ENCODE data around the gene SUN1.
A peak's percentile ranks its signal among the peaks of the same experiment; 100 is the strongest.
"Not testable (repeated sequence)": the region's sequence is repeated elsewhere in the genome, so short reads cannot be mapped to it uniquely, and the experiment has no call there.

The SUN1 gene

GRCh38 chr7:904847-905246 lies 72.6 kb downstream of the SUN1 start:
- Histone ChIP-seq H3K36me3 (ENCODE audit: control insufficient read depth, insufficient read depth, low read length, severe bottlenecking) (no peaks in the 10 kb centered on the region), H3K4me3 (ENCODE audit: low read length) (peak overlapping the region; percentile 59), H3K4me1 (ENCODE audit: control insufficient read depth, insufficient read depth, low read length) (peaks cover 28% of the 10 kb centered on the region), H3K9me3 (ENCODE audit: control insufficient read depth, low read length) (no peaks in the 10 kb centered on the region), H3K27me3 (replicated peaks; ENCODE audit: control insufficient read depth, insufficient read depth, low read length) (no peaks in the 10 kb centered on the region), H3K9ac (ENCODE audit: low read length) (peak overlapping the region; percentile 63)
- no peak for DNase-seq (ENCODE audit: low read depth)

DNA sequence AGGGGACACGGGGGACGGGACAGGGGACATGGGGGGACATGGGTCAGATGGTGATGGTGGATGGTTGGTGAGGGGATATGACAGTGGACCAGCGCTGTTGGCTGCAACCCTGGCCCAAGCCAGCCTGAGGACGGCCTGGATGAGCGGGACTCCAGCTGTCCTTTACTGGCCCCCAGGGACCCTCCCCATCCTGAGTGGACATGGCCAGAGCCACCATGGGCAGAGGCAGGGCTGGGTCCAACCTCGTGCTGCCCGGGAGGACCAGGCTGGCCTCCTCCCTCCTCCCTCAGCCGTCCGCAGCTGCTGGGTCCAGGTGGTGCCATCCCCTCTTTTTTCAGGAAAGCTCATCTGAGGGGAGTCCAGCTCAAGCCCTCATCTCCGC lies 74.5 kb downstream of the SUN1 start:
- H3K36me3 ChIP-seq (ENCODE audit: control insufficient read depth, insufficient read depth, low read length, severe bottlenecking) = no peaks in the 10 kb centered on the region
- no peaks in the 10 kb centered on the region for H3K9me3 ChIP-seq (ENCODE audit: control insufficient read depth, low read length)
- no peak overlapping the region for H3K9ac ChIP-seq (ENCODE audit: low read length)
- H3K4me1 ChIP-seq (ENCODE audit: control insufficient read depth, insufficient read depth, low read length) = peaks cover 21% of the 10 kb centered on the region
- H3K27me3 ChIP-seq (replicated peaks; ENCODE audit: control insufficient read depth, insufficient read depth, low read length) = no peaks in the 10 kb centered on the region
- no peak for DNase-seq (ENCODE audit: low read depth)
- no peak overlapping the region for H3K4me3 ChIP-seq (ENCODE audit: low read length)

- H3K36me3 ChIP-seq (ENCODE audit: control insufficient read depth, insufficient read depth, low read length, severe bottlenecking) = no peaks in the 10 kb centered on the region
- H3K4me3 ChIP-seq (ENCODE audit: low read length) = no peak overlapping the region
- DNase-seq (ENCODE audit: low read depth) = no peak
- no peaks in the 10 kb centered on the region for H3K9me3 ChIP-seq (ENCODE audit: control insufficient read depth, low read length)
- no peak overlapping the region for H3K9ac ChIP-seq (ENCODE audit: low read length)
- no peaks in the 10 kb centered on the region for H3K27me3 ChIP-seq (replicated peaks; ENCODE audit: control insufficient read depth, insufficient read depth, low read length)
- peaks cover 20% of the 10 kb centered on the region for H3K4me1 ChIP-seq (ENCODE audit: control insufficient read depth, insufficient read depth, low read length)
Measured at GRCh38 chr7:907158-907980, 75.1 kb downstream of the SUN1 start.

- Histone ChIP-seq H3K4me3 (ENCODE audit: low read length) (no peak overlapping the region), H3K27me3 (replicated peaks; ENCODE audit: control insufficient read depth, insufficient read depth, low read length) (no peaks in the 10 kb centered on the region), H3K9me3 (ENCODE audit: control insufficient read depth, low read length) (no peaks in the 10 kb centered on the region), H3K36me3 (ENCODE audit: control insufficient read depth, insufficient read depth, low read length, severe bottlenecking) (no peaks in the 10 kb centered on the region), H3K9ac (ENCODE audit: low read length) (no peak overlapping the region), H3K4me1 (ENCODE audit: control insufficient read depth, insufficient read depth, low read length) (peaks cover 20% of the 10 kb centered on the region)
- no peak for DNase-seq (ENCODE audit: low read depth)
Measured at GRCh38 chr7:908159-908581, 75.9 kb downstream of the SUN1 start.

DNA sequence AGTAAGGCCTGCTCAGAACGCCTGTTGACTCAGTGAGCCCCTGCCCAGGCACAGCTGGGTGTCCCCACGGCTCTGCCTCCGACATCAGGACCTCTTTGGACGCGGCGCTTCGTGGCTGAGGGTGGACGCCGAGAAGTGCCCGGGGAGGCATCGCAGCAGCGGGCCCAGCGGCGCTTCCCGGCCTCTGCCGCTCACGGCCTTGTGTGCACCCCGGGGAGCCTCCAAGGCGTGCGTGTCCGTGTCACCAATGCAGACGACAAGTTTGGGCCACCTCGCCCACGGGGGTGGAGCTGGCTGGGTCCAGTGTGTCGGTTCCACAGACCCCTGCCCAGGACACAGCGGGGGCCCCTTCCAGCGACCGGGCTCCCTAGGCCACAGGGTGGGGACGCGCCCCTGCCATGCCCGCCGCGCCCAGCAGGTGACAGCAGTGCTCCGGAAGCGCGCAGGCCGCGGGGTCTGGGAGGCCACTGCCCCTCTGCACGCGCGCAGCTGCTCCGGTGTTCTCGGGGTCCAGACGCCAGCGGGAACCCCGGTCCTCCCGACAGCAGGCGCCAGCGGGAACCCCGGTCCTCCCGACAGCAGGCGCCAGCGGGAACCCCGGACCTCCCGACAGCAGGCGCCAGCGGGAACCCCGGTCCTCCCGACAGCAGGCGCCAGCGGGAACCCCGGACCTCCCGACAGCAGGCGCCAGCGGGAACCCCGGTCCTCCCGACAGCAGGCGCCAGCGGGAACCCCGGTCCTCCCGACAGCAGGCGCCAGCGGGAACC lies 76.5 kb downstream of the SUN1 start:
- not testable (repeated sequence) for H3K27me3 ChIP-seq (replicated peaks; ENCODE audit: control insufficient read depth, insufficient read depth, low read length); H3K9ac ChIP-seq (ENCODE audit: low read length); H3K36me3 ChIP-seq (ENCODE audit: control insufficient read depth, insufficient read depth, low read length, severe bottlenecking); H3K9me3 ChIP-seq (ENCODE audit: control insufficient read depth, low read length)
- peaks cover 20% of the 10 kb centered on the region for H3K4me1 ChIP-seq (ENCODE audit: control insufficient read depth, insufficient read depth, low read length)
- peak; percentile 67 for DNase-seq (ENCODE audit: low read depth)
- H3K4me3 ChIP-seq (ENCODE audit: low read length) = peak overlapping the region; percentile 33

DNA sequence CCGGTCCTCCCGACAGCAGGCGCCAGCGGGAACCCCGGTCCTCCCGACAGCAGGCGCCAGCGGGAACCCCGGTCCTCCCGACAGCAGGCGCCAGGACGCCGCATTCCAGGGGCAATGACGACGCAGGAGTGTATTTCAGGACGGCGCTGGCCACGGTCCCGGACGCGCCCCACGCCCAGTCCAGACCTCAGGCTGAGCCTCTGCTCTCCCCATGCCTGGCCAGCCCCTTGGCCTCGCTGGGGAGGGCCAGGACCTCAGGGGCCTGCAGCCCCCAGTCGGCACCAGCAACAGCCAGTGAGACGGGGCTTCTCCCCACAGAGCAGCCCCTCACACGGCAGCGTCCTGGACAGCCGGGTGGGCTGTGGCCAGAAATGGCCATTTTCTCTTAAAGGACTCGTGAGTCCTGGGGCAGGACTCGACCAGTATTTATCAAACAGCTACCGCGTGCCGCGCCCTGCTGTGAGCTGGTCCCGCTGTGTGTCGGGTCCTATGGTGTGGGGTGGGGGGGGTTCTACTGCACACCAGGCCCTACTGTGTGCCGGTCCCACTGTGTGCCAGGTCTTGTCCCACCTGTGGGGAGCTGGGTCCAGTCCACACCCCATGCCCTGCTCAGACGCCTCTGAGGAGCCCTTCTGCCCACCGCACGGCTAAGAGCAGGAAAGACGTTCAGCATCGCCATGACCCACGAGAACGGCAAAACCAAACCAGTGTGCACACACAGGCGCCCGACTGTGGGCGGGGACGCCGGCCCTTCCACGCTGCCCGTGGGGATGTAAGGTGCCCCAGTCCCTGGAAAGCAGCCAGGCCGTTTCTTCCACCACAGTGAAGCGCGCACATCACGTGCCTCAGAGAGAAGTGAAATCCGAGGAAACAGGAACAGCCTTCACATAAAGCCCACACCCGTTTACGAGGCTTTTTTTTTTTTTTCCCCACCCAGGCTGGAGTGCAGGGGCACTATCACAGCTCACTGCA lies 77.4 kb downstream of the SUN1 start:
- H3K9me3 ChIP-seq (ENCODE audit: control insufficient read depth, low read length) = no peaks in the 10 kb centered on the region
- peak; percentile 54 for DNase-seq (ENCODE audit: low read depth)
- H3K27me3 ChIP-seq (replicated peaks; ENCODE audit: control insufficient read depth, insufficient read depth, low read length) = no peaks in the 10 kb centered on the region
- H3K36me3 ChIP-seq (ENCODE audit: control insufficient read depth, insufficient read depth, low read length, severe bottlenecking) = no peaks in the 10 kb centered on the region
- H3K4me3 ChIP-seq (ENCODE audit: low read length) = peak overlapping the region; percentile 37
- peaks cover 13% of the 10 kb centered on the region for H3K4me1 ChIP-seq (ENCODE audit: control insufficient read depth, insufficient read depth, low read length)
- no peak overlapping the region for H3K9ac ChIP-seq (ENCODE audit: low read length)

- Histone ChIP-seq H3K4me1 (ENCODE audit: control insufficient read depth, insufficient read depth, low read length) (peaks cover 8% of the 10 kb centered on the region), H3K36me3 (ENCODE audit: control insufficient read depth, insufficient read depth, low read length, severe bottlenecking) (no peaks in the 10 kb centered on the region), H3K9me3 (ENCODE audit: control insufficient read depth, low read length) (no peaks in the 10 kb centered on the region), H3K9ac (ENCODE audit: low read length) (no peak overlapping the region), H3K4me3 (ENCODE audit: low read length) (no peak overlapping the region), H3K27me3 (replicated peaks; ENCODE audit: control insufficient read depth, insufficient read depth, low read length) (no peaks in the 10 kb centered on the region)
- DNase-seq (ENCODE audit: low read depth) = no peak
Measured at GRCh38 chr7:910441-910861, 78.2 kb downstream of the SUN1 start.

DNA sequence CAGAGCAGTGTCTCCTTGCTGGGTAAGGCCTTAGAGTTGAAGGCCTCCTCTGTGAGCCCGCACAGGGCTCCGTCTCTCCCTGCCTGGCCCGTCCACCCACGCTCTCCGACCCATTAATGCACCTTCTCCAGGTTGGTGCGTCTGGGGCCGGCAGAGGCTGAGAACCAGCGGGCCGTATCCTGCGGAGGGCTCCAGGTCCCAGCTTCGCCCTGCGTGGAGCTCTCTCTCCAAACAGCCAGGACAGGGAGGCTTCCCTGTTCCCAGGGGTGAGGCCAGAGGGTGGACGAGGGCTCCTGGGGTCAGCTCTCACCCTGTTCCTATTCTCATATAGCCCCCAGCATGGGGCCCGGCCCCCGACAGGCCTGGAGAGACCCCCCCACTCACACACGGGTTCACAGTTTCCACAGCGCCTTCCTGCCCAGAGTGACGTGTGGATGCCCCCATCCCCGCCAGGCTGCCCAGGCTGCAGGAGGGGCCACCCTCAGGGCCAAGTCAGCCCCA lies 78.7 kb downstream of the SUN1 start:
- H3K4me3 ChIP-seq (ENCODE audit: low read length) = no peak overlapping the region
- H3K9me3 ChIP-seq (ENCODE audit: control insufficient read depth, low read length) = no peaks in the 10 kb centered on the region

DNA sequence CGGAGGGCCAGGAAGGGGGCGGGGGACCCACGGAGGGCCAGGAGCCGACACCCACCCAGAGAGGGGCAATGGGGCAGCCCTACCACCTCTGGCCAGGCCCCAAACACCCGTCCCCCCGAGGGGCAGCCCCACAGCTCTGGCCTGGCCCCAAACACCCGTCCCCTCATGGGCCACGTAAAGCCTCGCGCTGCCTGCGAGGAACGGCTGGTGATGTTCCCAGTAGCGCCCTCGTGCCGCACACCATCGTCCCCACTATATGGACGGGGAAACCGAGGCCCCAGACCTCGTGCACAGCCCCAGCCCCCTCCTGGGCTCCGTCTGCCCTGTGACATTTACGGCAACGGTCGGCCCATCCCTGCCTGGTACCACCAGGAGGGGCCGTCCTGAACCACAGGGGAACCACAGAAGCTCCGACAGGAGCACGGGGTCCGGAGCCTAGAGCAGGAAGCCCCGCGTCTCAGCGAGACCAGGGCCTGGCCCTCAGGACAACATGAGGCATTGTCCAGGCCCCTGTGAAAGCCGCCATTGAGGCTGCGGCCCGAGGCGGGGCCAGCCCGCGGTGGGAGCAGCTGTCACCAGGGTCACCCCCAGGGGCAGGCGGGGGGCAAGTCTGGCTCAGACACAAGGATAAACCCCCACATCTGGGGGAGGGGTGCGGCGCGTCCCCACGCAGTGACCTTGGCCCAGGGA lies 79.7 kb downstream of the SUN1 start:
- Histone ChIP-seq H3K9me3 (ENCODE audit: control insufficient read depth, low read length) (no peaks in the 10 kb centered on the region), H3K36me3 (ENCODE audit: control insufficient read depth, insufficient read depth, low read length, severe bottlenecking) (no peaks in the 10 kb centered on the region), H3K4me3 (ENCODE audit: low read length) (no peak overlapping the region), H3K9ac (ENCODE audit: low read length) (no peak overlapping the region), H3K4me1 (ENCODE audit: control insufficient read depth, insufficient read depth, low read length) (peaks cover 12% of the 10 kb centered on the region), H3K27me3 (replicated peaks; ENCODE audit: control insufficient read depth, insufficient read depth, low read length) (no peaks in the 10 kb centered on the region)
- DNase-seq (ENCODE audit: low read depth) = no peak

More for the DNA sequence above, 78.7 kb downstream of the SUN1 start:
- Histone ChIP-seq H3K27me3 (replicated peaks; ENCODE audit: control insufficient read depth, insufficient read depth, low read length) (no peaks in the 10 kb centered on the region), H3K9ac (ENCODE audit: low read length) (no peak overlapping the region), H3K4me1 (ENCODE audit: control insufficient read depth, insufficient read depth, low read length) (peaks cover 8% of the 10 kb centered on the region), H3K36me3 (ENCODE audit: control insufficient read depth, insufficient read depth, low read length, severe bottlenecking) (no peaks in the 10 kb centered on the region)
- DNase-seq (ENCODE audit: low read depth) = no peak

DNA sequence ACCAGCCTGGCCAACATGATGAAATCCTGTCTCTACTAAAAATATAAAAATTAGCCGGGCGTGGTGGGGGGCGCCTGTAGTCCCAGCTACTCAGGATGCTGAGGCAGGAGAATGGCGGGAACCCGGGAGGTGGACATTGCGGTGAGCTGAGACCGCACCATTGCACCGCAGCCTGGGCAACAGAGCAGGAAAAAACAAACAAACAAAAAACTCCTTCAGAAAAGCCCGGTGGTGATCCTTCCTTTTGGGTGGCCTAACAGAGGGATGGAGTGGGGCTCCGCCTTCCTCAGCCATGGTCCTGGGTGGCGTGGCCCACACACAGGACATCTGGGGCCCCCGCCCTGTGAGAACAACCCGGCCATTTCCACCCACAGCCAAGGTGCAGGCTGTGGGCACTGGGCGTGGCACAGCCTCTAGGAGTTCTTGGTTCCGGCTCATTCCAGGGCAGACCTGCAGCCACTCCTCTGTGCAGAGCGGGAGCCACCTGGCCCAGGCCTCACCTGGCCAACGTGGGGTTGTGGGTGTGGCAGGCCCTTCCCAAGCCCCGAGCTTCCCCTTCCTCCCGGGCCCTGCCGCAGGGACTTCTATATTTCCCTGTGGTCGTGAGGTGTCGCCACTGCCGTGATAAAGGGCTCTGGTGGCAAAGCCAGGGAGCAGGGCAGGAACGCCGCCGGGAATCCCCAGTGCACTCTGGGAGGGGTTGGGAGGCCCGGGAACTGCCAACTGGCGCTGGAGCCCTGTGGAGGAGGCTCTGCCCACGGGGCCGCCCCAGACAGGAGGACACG lies 81.7 kb downstream of the SUN1 start:
- H3K36me3 ChIP-seq (ENCODE audit: control insufficient read depth, insufficient read depth, low read length, severe bottlenecking) = no peaks in the 10 kb centered on the region
- no peaks in the 10 kb centered on the region for H3K27me3 ChIP-seq (replicated peaks; ENCODE audit: control insufficient read depth, insufficient read depth, low read length)
- no peak for DNase-seq (ENCODE audit: low read depth)
- H3K9me3 ChIP-seq (ENCODE audit: control insufficient read depth, low read length) = no peaks in the 10 kb centered on the region
- no peak overlapping the region for H3K4me3 ChIP-seq (ENCODE audit: low read length)
- peaks cover 7% of the 10 kb centered on the region for H3K4me1 ChIP-seq (ENCODE audit: control insufficient read depth, insufficient read depth, low read length)
- no peak overlapping the region for H3K9ac ChIP-seq (ENCODE audit: low read length)
